ENCODE measurements around the gene CA14. TPM values are rescaled to one million over a fixed set of nuclear protein-coding genes. Genes with fewer than 3 reads are reported as not detected.

The CA14 gene
- total RNA-seq, 2 donors from 2014 or later: not detected

DNA sequence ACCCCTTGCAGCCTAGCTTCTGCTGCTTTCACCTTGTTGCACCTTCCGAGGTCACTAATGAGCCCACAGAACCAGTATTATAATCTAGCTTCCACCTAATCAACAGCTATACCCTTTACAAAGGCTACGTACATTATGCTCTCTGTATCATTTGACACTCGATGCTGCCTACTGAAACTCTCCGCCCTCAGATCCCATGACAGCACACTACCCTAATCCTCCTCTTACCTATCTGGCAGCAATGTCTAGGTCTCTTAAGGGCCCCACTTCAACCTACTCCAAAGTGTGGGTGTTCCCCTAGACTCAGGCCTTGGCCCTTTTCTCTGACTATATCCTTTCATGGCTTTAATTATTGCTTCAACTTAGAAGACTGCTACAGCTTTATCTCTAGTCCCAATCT, 31.2 kb downstream of the CA14 start:
- no peak overlapping the region for H3K4me3 ChIP-seq
- intact Hi-C loops (cut with DNase I): no loop called here

DNA sequence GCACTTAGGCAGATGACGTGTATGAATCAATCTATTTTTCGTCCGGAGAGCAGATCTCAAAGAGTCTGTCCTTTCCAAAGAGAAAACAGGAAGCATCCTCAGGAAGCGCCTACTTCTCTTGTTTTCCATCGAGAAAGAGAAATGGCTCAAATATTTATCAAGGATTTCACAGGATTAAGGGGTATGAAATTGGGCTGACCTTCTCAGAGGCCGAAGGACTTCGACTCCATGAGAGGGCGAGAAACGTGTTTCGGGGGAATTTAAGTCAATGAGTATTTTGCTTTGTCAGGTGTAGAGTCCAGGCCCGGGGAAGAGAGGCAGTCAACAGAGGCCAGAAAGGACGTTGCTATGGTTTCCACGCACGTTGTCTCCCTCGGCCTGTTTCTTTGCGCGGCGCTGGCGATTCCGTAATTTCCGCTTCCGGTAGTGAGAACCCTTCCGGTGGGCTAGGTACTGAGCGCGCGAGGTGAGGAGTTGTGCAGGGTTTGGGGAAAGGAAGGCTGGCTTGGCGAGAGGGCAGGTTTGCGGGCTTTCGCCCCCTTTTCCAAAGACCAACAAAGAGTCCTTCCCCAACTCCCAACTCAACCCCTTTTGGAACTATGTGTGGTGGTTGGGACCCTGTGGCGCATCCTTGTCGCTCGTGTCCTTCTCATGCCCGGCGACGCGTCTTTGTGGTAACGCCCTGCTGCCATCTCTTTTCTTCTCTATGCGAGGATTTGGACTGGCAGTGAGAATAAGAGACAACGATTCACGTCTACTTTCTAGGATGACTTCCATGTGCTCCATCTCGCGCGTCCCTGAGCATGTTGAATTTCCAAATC, 36.1 kb downstream of the CA14 start, which contains the start of gene MRPS21:
MRPS21 (plus strand) TSS at position 429 of the 821 bp plus-strand sequence. CDS start 506 bp downstream, outside the sequence.
- intact Hi-C loops (cut with DNase I): no loop called here
- WGBS, 2 donors: 4 to 8% methylated on average over 43 of the region's 43 CpGs
- TF ChIP-seq POLR2A (IDR thresholded peaks at IDR 0.05): peak in 2 of 3 donors; percentile 73
- TF ChIP-seq, protein P1, sequence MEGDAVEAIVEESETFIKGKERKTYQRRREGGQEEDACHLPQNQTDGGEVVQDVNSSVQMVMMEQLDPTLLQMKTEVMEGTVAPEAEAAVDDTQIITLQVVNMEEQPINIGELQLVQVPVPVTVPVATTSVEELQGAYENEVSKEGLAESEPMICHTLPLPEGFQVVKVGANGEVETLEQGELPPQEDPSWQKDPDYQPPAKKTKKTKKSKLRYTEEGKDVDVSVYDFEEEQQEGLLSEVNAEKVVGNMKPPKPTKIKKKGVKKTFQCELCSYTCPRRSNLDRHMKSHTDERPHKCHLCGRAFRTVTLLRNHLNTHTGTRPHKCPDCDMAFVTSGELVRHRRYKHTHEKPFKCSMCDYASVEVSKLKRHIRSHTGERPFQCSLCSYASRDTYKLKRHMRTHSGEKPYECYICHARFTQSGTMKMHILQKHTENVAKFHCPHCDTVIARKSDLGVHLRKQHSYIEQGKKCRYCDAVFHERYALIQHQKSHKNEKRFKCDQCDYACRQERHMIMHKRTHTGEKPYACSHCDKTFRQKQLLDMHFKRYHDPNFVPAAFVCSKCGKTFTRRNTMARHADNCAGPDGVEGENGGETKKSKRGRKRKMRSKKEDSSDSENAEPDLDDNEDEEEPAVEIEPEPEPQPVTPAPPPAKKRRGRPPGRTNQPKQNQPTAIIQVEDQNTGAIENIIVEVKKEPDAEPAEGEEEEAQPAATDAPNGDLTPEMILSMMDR (IDR thresholded peaks at IDR 0.05): peak in 1 of 7 experiments; percentile 11

More for the DNA sequence above, 31.2 kb downstream of the CA14 start:
- WGBS, 2 donors: 81 to 84% methylated on average over 4 of the region's 4 CpGs
- Histone ChIP-seq H3K36me3 (replicated peaks in 1 of 2; ENCODE audit: insufficient read depth in 1 of 2, low read depth in 2 of 2) (no peaks in the 10 kb centered on the region), H3K27ac (no peak overlapping the region), H3K4me1 (peaks cover 9% of the 10 kb centered on the region), H3K27me3 (no peaks in the 10 kb centered on the region), H3K9me3 (no peaks in the 10 kb centered on the region)
- ATAC-seq: no peak
- DNase-seq: no peak
- TF ChIP-seq POLR2A (IDR thresholded peaks at IDR 0.05): no peak
- TF ChIP-seq, protein P1 (IDR thresholded peaks at IDR 0.05): no peak

DNA sequence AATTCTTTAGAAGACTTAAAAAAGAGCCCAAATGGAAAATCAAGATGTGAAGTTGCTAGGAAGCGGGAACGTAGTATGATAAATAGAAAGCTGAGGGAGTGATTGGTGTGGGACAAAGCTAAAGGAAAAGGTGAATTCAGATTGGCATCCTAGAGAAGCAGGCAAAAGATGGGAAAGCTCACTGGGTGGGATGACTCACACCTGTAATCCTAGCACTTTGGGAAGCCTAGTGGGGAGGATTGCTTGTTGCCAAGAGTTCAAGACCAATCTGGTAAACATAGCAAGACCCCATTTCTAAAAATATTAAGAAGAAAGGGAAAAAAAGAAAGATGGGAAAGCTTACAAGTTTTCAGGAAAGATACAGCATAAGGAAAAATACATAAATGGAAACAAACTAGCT, 37.9 kb downstream of the CA14 start:
- Histone ChIP-seq H3K36me3 (replicated peaks in 1 of 2; ENCODE audit: insufficient read depth in 1 of 2, low read depth in 2 of 2) (no peaks in the 10 kb centered on the region), H3K4me1 (peaks cover 17% of the 10 kb centered on the region), H3K4me3 (no peak overlapping the region), H3K27me3 (no peaks in the 10 kb centered on the region), H3K9me3 (no peaks in the 10 kb centered on the region), H3K27ac (no peak overlapping the region)
- DNase-seq (no peak), ATAC-seq (no peak)
- intact Hi-C loops (cut with DNase I): no loop called here
- WGBS, 2 donors: 98% methylated on average over 2 of the region's 2 CpGs
- TF ChIP-seq, protein P1 (IDR thresholded peaks at IDR 0.05): no peak
- TF ChIP-seq POLR2A (IDR thresholded peaks at IDR 0.05): no peak

More for the DNA sequence above, 36.1 kb downstream of the CA14 start, which contains the start of gene MRPS21:
- Histone ChIP-seq H3K4me3 (peak within 1 kb of the TSS in 1 of 2 donors; percentile 52), H3K27me3 (no peaks in the 10 kb centered on the region), H3K4me1 (peaks cover 17% of the 10 kb centered on the region), H3K36me3 (replicated peaks in 1 of 2; ENCODE audit: insufficient read depth in 1 of 2, low read depth in 2 of 2) (no peaks in the 10 kb centered on the region), H3K27ac (peak within 1 kb of the TSS in 2 of 4 donors; percentile 70 to 79), H3K9me3 (no peaks in the 10 kb centered on the region)
- ATAC-seq (peak; percentile 99), DNase-seq (peak; percentile 88 to 93 (median 90))

DNA sequence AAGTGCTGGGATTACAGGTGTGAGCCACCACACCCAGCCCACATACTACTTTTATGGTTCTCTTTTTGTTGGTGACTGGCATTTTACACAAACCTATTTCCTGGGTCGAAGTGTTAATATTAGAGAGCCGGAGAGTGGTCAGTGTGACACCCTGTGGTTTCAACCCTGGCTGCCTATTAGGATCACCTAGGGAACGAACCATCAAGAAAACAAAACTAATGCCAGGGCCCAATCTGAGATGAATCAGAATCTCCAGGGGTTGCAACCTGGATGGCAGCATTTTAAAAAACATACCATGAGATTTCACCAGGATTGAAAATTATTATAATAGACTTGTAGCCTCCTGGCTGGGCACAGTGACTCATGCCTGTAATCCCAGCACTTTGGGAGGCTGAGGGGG, 42.1 kb downstream of the CA14 start:
- no peak for TF ChIP-seq POLR2A (IDR thresholded peaks at IDR 0.05)
- TF ChIP-seq, protein P1 (IDR thresholded peaks at IDR 0.05): no peak
- H3K27ac ChIP-seq: no peak overlapping the region
- ATAC-seq (no peak), DNase-seq (no peak)
- intact Hi-C loops (cut with DNase I): no loop called here
- WGBS, 2 donors: 95 to 100% methylated on average over 3 of the region's 3 CpGs
- no peak overlapping the region for H3K4me3 ChIP-seq
- peaks cover 7 to 14% of the 10 kb centered on the region in 2 donors for H3K36me3 ChIP-seq (replicated peaks in 1 of 2; ENCODE audit: insufficient read depth in 1 of 2, low read depth in 2 of 2)
- H3K27me3 ChIP-seq: no peaks in the 10 kb centered on the region
- no peaks in the 10 kb centered on the region for H3K9me3 ChIP-seq
- no peaks in the 10 kb centered on the region for H3K4me1 ChIP-seq

Measured in body of pancreas (tissue), 4 donors.